OCI-LY3 (cell line): Measurements from ENCODE around the gene KDM3B.

Experiments
- CTCF ChIP-seq: fragments of 200-600, 300-600 bp; sonication (generic); IDR thresholded peaks from 2 replicates; pipeline ENCODE4 v1.5.1; 2014; ENCODE audit warnings: antibody characterized with exemption, low read length, low read depth
- EZH2phosphoT487 ChIP-seq: fragments of 200-600 bp; shearing (Covaris generic); IDR thresholded peaks from 2 replicates; pipeline ENCODE4 v1.6.1; 2018; ENCODE audit warnings: antibody characterized with exemption, mixed run types, low read depth

DNA sequence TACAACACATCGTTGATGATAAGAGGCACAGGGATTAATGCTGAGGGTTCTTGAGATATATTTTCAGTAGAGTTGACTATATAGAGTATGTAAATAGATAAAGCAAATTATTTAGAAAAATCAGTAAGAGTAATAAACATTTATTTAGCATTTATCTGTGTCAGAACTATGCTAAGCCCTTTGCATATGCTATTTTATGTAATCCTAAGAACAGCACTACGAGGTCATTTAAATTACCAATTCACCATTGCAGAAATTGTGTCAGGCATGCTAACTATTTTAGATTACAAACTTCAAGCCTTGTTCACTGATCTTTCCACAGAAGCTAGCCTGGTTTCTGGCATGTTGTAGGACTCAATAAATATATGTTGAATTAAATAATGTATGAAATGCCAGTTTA lies 66.0 kb downstream of the KDM3B start:
- TF ChIP-seq CTCF (no peak), EZH2phosphoT487 (no peak)
